Caco-2 (cell line): Measurements from ENCODE around the gene DHX57. TPM values are rescaled to one million over a fixed set of nuclear protein-coding genes. Genes with fewer than 3 reads are reported as not detected.

ENCODE experiments used
- BruUV-seq: library from RNA; stranded (reverse); fragments of 400-500 nt; replicated peaks from 2 replicates; lab custom pipeline; 2021; lab: Mats Ljungman, UMichigan
- CTCF ChIA-PET: fragments of 300-600 bp; sonication (Branson Sonifier 250); formaldehyde crosslinking; loops from one replicate; lab custom pipeline; 2022; ENCODE audit warnings: antibody characterized with exemption; lab: Charles Lee
- POLR2A ChIA-PET: fragments of 300-600 bp; sonication (Branson Sonifier 250); formaldehyde crosslinking; loops from one replicate; lab custom pipeline; 2022; ENCODE audit warnings: antibody characterized with exemption; lab: Charles Lee
- DNase-seq, 2 experiments: peaks; one replicate each; pipeline versions ENCODE4 v3.0.0 to v3.0.0-alpha.2; 2020 to 2022
- H3K27me3 ChIP-seq: replicated peaks from 2 replicates; pipeline ENCODE4 v1.6.0; 2011; ENCODE audit warnings: low read length; ENCODE audit not compliant: control insufficient read depth, insufficient read depth
- H3K36me3 ChIP-seq: 2 replicates; pipeline ENCODE4 v1.5.1; 2011; ENCODE audit warnings: low read length; ENCODE audit not compliant: control insufficient read depth, insufficient read depth
- H3K4me1 ChIP-seq: fragments of 250-450 bp; sonication (Bioruptor Pico); 2 replicates; pipeline ENCODE4 v1.5.1; 2020; ENCODE audit warnings: mild to moderate bottlenecking
- H3K4me3 ChIP-seq: 2 replicates; pipeline ENCODE4 v1.5.1; 2011; ENCODE audit warnings: low read depth, mild to moderate bottlenecking, control low read depth, low read length
- H3K9me3 ChIP-seq: fragments of 250-450 bp; sonication (Bioruptor Pico); 2 replicates; pipeline ENCODE4 v1.5.1; 2020; ENCODE audit warnings: mild to moderate bottlenecking, moderate library complexity
- H3K27ac Mint-ChIP-seq: one replicate; pipeline ENCODE4 v1.8.0; 2022; ENCODE audit warnings: mixed read lengths; ENCODE audit not compliant: unreplicated experiment
- H3K27me3 Mint-ChIP-seq: one replicate; pipeline ENCODE4 v1.8.0; 2022; ENCODE audit warnings: mixed read lengths; ENCODE audit not compliant: insufficient read depth, unreplicated experiment
- H3K36me3 Mint-ChIP-seq: one replicate; pipeline ENCODE4 v1.8.0; 2022; ENCODE audit warnings: mild to moderate bottlenecking, mixed read lengths; ENCODE audit not compliant: insufficient read depth, unreplicated experiment
- H3K4me1 Mint-ChIP-seq: one replicate; pipeline ENCODE4 v1.8.0; 2022; ENCODE audit warnings: low read depth, mixed read lengths; ENCODE audit not compliant: unreplicated experiment
- H3K4me3 Mint-ChIP-seq: one replicate; pipeline ENCODE4 v1.8.0; 2022; ENCODE audit warnings: mild to moderate bottlenecking, moderate library complexity, mixed read lengths; ENCODE audit not compliant: unreplicated experiment
- H3K9me3 Mint-ChIP-seq: one replicate; pipeline ENCODE4 v1.8.0; 2022; ENCODE audit warnings: mixed read lengths; ENCODE audit not compliant: unreplicated experiment
- intact Hi-C: fragments of 100-400 bp; cut with micrococcal nuclease; formaldehyde crosslinking; loops from one replicate; pipeline ENCODE4 v1.10.0; 2022; ENCODE audit not compliant: unreplicated experiment
- total RNA-seq: library from RNA; stranded (reverse); gene quantifications from 2 replicates; pipeline ENCODE4 v1.2.3, GENCODE V29; 2022
- TF ChIP-seq, protein P1 (sequence below), 2 experiments: fragments of 200-600 bp in 1 of 2; IDR thresholded peaks; 1 replicate in 1 of 2; 2 replicates in 1 of 2; pipeline versions ENCODE4 v1.5.1 to v1.8.0; 2011 to 2022; ENCODE audit warnings: antibody characterized with exemption in 1 of 2, control low read depth in 1 of 2, inconsistent platforms in 1 of 2, low read depth in 1 of 2, low read length in 1 of 2, mild to moderate bottlenecking in 1 of 2, moderate library complexity in 1 of 2; ENCODE audit not compliant: insufficient read depth in 1 of 2, severe bottlenecking in 1 of 2, unreplicated experiment in 1 of 2

The DHX57 gene
- total RNA-seq, 1 experiment from 2014 or later = 20.6 TPM

DNA sequence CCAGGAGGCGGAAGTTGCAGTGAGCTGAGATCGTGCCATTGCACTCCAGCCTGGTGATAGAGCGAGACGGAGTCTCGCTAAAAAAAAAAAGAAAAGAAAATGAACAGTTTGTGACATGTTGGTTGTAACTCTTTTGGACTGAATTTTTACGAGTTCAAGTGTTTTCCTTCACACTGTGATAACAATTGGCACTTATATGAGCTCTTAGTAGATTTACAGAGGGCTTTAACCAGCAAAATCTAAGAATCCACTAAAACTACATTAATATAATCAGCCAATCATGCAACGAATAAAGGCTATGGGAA lies 99.9 kb downstream of the DHX57 start:
- H3K36me3 ChIP-seq = no peaks in the 10 kb centered on the region
- H3K36me3 Mint-ChIP-seq = peaks cover 20% of the 10 kb centered on the region
- H3K9me3 Mint-ChIP-seq = no peaks in the 10 kb centered on the region
- no peaks in the 10 kb centered on the region for H3K27me3 Mint-ChIP-seq
- intact Hi-C loops = no loop called here
- DNase-seq = no peak
- ChIA-PET POLR2A (interaction anchor here (0.5 to 2.2 kb wide), 2 partner anchors 25 to 28 kb away, joined by 3 to 11 read pairs; partner anchors contain the start of gene SRSF7), CTCF (interaction anchor here (0.6 kb wide), 1 partner anchor 28 kb away, joined by 3 read pairs; no protein-coding TSS in a partner anchor)
- no peaks in the 10 kb centered on the region for H3K27me3 ChIP-seq
- no peak overlapping the region for H3K27ac Mint-ChIP-seq
- H3K4me1 Mint-ChIP-seq = peaks cover 13% of the 10 kb centered on the region
- no peaks in the 10 kb centered on the region for H3K9me3 ChIP-seq
- no TSS peak for BruUV-seq
- peaks cover 11% of the 10 kb centered on the region; the same call in 1 of the 2 replicates for H3K4me1 ChIP-seq
- TF ChIP-seq, protein P1, sequence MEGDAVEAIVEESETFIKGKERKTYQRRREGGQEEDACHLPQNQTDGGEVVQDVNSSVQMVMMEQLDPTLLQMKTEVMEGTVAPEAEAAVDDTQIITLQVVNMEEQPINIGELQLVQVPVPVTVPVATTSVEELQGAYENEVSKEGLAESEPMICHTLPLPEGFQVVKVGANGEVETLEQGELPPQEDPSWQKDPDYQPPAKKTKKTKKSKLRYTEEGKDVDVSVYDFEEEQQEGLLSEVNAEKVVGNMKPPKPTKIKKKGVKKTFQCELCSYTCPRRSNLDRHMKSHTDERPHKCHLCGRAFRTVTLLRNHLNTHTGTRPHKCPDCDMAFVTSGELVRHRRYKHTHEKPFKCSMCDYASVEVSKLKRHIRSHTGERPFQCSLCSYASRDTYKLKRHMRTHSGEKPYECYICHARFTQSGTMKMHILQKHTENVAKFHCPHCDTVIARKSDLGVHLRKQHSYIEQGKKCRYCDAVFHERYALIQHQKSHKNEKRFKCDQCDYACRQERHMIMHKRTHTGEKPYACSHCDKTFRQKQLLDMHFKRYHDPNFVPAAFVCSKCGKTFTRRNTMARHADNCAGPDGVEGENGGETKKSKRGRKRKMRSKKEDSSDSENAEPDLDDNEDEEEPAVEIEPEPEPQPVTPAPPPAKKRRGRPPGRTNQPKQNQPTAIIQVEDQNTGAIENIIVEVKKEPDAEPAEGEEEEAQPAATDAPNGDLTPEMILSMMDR (IDR thresholded peaks at IDR 0.05; ENCODE audit: insufficient read depth in 1 of 2, low read depth in 1 of 2, low read length in 1 of 2, severe bottlenecking in 1 of 2, unreplicated experiment in 1 of 2) = no peak
- H3K4me3 Mint-ChIP-seq = peak overlapping the region; percentile 43
- no peak overlapping the region for H3K4me3 ChIP-seq

DNA sequence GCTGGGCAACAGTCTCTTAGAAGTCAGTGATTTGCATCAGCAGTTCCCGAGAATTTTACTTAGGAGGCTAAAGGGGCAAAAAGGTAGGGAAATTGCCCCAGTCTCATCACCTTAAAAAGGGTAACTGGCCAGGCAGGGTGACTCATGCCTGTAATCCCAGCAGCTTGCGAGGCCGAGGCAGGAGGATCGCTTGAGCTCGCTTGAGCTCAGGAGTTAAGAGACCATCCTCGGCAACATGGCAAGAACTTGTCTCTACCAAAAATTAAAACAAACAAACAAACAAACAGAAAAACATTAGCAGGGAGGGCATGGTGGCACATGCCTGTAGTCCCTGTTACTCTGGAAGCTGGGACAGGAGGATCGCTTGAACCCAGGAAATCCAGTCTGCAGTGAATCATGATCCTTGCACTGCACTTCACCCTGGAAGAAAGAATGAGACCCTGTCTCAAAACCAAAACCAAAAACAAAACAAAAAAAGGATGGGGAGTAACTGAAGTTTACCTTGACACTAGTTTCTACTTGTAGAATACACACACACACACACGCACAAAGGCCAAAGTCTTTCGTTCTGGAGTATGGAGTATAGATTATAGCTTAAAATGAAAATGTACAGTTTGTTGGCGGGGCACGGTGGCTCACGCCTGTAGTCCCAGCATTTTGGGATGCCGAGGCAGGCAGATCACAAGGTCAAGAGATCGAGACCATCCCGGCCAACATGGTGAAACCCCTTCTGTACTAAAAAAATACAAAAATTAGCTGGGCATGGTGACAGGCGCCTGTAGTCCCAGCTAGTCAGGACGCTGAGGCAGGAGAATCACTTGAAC lies 100.4 kb downstream of the DHX57 start:
- Histone ChIP-seq H3K9me3 (no peaks in the 10 kb centered on the region), H3K4me1 (peaks cover 11% of the 10 kb centered on the region; the same call in 1 of the 2 replicates), H3K36me3 (no peaks in the 10 kb centered on the region), H3K4me3 (no peak overlapping the region), H3K27me3 (no peaks in the 10 kb centered on the region)
- CTCF ChIA-PET = no interaction called here
- Mint-ChIP-seq H3K27me3 (no peaks in the 10 kb centered on the region), H3K27ac (no peak overlapping the region), H3K9me3 (no peaks in the 10 kb centered on the region), H3K4me1 (peaks cover 13% of the 10 kb centered on the region), H3K4me3 (no peak overlapping the region), H3K36me3 (peaks cover 15% of the 10 kb centered on the region)
- DNase-seq = no peak
- BruUV-seq = no TSS peak
- POLR2A ChIA-PET = interaction anchor here (2.2 kb wide), 1 partner anchor 24 kb away, joined by 11 read pairs; the partner anchor contains the start of gene SRSF7
- TF ChIP-seq, protein P1 (IDR thresholded peaks at IDR 0.05; ENCODE audit: insufficient read depth in 1 of 2, low read depth in 1 of 2, low read length in 1 of 2, severe bottlenecking in 1 of 2, unreplicated experiment in 1 of 2) = no peak
- intact Hi-C loops = no loop called here

DNA sequence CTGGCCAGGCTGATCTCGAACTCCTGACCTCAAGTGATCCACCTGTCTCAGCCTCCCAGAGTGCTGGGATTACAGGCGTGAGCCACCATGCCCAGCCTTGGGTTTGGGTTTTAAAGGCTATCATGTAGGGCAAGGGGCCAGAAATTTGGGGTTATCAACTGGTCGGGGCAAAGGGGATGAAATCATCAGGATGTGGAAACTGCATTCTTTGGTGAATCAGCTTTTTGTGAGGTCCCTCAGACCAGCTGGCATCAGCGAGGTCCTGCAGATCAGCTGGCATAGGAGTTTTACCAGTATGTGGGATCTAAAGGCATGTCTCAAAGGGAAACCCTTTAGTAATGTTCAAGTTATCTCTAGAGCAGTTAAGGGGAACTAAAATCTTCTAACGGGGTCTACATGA lies 104.1 kb downstream of the DHX57 start:
- ChIA-PET CTCF (interaction anchor here (0.7 kb wide), 1 partner anchor 21 kb away, joined by 4 read pairs; the partner anchor contains the start of gene SRSF7), POLR2A (interaction anchor here (3.7 kb wide), 1 partner anchor 20 kb away, joined by 39 read pairs; the partner anchor contains the start of gene SRSF7)
- Mint-ChIP-seq H3K9me3 (no peaks in the 10 kb centered on the region), H3K4me3 (no peak overlapping the region), H3K4me1 (peaks cover 8% of the 10 kb centered on the region), H3K27me3 (no peaks in the 10 kb centered on the region), H3K27ac (no peak overlapping the region), H3K36me3 (peaks cover 6% of the 10 kb centered on the region)
- no peak for DNase-seq
- Histone ChIP-seq H3K9me3 (no peaks in the 10 kb centered on the region), H3K36me3 (no peaks in the 10 kb centered on the region), H3K4me1 (peaks cover 12% of the 10 kb centered on the region; the same call in 1 of the 2 replicates), H3K4me3 (no peak overlapping the region), H3K27me3 (no peaks in the 10 kb centered on the region)
- BruUV-seq = no TSS peak
- intact Hi-C loops = no loop called here
- TF ChIP-seq, protein P1 (IDR thresholded peaks at IDR 0.05; ENCODE audit: insufficient read depth in 1 of 2, low read depth in 1 of 2, low read length in 1 of 2, severe bottlenecking in 1 of 2, unreplicated experiment in 1 of 2) = no peak
